ENCODE measurements around the gene GINS1. TPM values are rescaled to one million over a fixed set of nuclear protein-coding genes. Genes with fewer than 3 reads are reported as not detected.
A peak's percentile ranks its signal among the peaks of the same experiment; 100 is the strongest.
"Not testable (repeated sequence)": the region's sequence is repeated elsewhere in the genome, so short reads cannot be mapped to it uniquely, and the experiment has no call there.

The GINS1 gene
- total RNA-seq, 1 donor from 2014 or later: 3.8 TPM

DNA sequence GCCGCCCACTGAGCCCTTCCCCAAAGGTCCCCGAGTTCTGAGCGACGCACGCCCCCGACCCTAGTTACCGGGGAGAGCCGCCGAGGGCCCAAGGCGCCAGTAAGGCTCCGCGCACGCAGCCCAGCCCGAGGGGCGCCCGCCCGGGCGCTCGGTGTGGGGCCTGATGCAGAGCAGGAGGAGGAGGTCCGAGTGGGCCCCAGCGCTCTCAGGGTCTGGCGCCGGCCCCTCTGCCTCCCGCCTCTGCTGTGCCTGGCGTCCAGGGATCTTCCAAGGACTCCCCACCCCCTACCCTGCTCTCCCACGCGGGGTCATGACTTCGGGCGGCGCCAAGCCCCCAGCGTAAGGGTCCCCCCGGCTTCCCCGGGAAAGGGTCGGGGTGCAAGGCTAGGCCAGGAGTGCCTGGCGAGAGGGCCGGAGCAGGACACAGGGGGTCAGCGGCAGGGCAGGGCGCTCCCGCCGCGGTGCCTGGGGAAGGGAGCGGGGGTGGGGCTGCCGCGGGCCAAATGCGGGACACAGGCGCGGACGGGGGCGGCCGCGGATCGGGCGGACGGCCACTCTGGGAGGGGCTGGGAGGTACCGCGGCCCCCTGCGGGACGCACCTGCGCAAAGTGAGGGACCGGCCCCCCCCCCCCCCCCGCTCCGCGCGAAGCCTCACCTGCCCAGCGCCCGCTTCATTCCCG is 17.5 kb upstream of the GINS1 start:
- peak; percentile 47 for DNase-seq

GRCh38 chr20:25390538-25391528 is 16.6 kb upstream of the GINS1 start, which contains the start of gene ABHD12:
ABHD12 (minus strand) TSS chr20:25390835; CDS start chr20:25390703, 132 bp downstream.
- peak; percentile 99 for DNase-seq

DNA sequence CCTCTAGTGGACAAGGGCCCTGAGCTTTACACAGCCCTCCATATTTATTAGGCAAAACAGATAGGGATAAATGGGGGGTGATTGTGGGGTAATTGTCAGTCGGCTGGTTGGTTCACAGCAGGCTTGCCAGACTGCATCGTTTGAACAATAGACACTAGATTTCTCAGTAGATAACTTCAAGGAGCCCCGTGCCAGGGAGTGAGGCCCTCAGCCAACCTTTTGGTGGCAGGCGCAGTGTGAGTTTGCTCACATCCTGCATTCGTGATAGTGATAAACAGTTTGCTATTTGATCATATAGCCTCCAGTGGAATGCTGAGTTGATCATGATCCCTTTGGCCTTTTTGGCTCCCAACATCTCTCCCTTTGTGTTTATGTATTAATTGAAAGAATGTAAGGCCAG is 13.2 kb upstream of the GINS1 start:
- no peak for DNase-seq

GRCh38 chr20:25394996-25395395 is 12.5 kb upstream of the GINS1 start:
- DNase-seq: no peak

- no peak for DNase-seq
Measured at GRCh38 chr20:25397096-25397495, 10.4 kb upstream of the GINS1 start.

DNA sequence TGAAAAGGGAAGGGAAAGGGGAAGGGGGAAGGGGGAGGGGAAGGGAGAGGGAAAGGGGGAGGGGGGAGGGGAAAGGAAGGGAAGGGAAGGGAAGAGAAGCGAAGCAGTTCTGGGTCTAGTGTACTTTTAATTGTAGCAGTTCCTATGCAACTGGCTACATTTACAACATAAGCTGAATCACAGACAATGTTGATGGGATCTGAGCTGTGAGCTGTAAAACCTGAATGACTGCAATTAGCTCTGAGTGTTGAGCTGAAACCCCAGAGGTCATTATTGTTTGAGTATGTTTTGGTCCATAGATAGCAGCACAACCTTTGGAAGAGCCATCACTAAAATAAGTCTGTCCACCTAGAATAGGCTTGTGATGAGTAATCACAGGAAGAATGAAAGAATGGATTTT is 9.7 kb upstream of the GINS1 start:
- no peak for DNase-seq

DNA sequence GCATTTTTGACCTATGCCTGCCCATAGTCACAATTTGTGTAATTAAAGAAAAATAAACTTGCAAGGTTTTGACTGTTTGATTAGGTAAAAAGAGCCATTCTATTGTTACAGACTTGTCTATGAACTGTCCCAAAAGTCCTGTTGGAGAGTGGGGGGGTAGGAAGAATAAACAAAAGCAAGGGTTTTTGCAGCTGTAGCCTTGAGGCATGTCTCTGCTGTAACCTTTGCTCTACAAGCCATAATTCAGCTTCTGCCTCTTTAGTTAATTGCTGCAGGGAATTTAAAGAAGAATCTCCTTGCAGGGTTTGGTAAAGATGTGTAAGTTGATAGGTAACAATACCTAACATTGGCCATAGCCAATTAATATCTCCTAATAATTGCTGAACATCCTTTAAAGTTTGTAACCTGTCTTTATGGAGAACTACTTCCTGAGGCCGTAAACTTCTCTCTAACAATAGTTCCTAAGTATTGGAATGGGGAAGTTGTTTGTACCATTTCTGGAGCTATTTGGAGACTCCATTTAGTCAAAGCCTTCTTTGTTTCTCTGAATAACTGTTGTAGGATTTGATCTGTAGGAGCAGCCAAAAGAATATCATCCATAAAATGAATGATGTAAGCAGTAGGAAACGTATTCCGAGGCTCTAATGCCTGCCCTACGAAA is 9.0 kb upstream of the GINS1 start:
- no peak for DNase-seq

DNA sequence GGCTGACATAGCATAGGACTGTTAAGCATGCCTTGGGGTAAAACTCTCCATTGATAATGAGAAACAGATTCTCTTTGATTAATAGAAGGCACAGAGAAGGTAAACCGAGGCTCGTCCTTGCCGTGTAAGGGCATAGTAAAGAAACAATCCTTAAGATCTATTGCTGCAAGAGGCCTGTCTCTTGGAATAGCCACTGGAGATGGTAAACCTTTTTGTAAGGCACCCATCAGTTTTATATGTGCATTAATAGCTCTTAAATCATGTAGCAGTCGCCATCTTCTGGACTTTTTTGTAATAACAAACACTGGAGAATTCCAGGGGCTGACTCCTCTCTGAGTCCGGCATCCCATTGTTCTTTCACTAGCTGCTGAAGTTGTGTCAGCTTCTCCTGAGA is 8.4 kb upstream of the GINS1 start:
- DNase-seq: peak; percentile 82

- DNase-seq: not testable (repeated sequence)
Measured at GRCh38 chr20:25400291-25400732, 7.2 kb upstream of the GINS1 start.

GRCh38 chr20:25402583-25402982 is 4.9 kb upstream of the GINS1 start:
- DNase-seq: no peak

GRCh38 chr20:25408170-25408547 is 686 bp downstream of the GINS1 start:
- no peak for DNase-seq

GRCh38 chr20:25408890-25409289 is 1.4 kb downstream of the GINS1 start:
- DNase-seq: no peak

- DNase-seq: no peak
Measured at GRCh38 chr20:25418776-25419175, 11.3 kb downstream of the GINS1 start.

DNA sequence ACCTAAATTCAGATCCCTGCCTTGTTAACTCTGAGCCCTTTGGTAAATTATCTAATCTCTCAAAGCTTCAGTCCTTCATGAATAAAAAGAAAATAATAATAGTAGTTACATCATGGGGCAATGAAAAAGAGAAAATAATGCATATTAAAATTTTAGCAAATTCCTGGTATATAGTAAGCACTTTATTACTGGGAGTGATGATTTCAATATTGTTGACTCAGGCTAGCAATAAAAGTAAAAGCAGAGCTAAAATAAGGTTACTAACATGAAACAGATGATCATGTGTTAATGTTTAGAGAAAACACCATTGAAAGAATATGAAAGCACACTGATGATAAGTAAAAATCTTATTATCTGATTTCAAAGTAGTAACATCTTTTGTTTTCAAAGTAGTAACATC is 13.6 kb downstream of the GINS1 start:
- DNase-seq: no peak

DNA sequence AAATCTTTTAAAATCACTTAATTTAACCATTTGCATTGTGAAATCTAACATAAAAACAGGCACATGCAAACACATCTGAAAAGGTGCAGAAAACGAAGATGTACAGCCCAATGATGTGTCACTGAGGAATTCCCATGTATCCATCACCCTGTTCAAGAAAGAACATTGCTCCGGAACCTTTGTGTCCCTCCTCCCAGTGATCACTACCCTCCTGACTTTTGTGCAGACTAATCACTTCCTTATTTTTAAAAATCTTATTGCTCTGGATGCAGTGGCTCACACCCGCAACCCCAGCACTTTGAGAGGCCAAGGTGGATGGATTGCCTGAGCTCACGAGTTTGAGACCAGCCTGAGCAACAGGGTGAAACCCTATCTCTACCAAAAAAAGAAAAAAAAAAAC is 14.6 kb downstream of the GINS1 start:
- DNase-seq: no peak

GRCh38 chr20:25424536-25424935 is 17.1 kb downstream of the GINS1 start:
- DNase-seq: no peak

- peak; percentile 2 for DNase-seq
Measured at GRCh38 chr20:25437153-25437581, 29.7 kb downstream of the GINS1 start.

GRCh38 chr20:25439328-25439727 is 31.9 kb downstream of the GINS1 start:
- no peak for DNase-seq

DNA sequence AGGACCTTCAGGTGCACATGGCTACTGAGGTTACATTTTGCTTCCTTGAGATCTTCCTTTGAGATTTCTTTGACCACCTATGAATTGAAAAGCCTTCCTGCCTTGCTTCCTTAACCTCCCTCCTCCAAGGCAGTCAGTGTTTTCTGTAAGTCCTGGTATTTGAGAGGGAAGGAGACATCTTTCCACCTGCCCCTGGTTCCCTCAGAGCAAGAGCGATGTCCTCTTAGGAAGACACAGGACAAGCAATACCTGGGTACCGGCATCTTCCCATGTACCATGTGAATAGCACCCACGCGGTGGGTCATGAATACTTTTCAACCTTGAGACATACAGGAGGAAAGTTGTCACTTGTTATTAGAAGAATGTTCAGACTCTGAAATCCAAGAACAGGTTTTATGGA is 37.1 kb downstream of the GINS1 start:
- no peak for DNase-seq

DNA sequence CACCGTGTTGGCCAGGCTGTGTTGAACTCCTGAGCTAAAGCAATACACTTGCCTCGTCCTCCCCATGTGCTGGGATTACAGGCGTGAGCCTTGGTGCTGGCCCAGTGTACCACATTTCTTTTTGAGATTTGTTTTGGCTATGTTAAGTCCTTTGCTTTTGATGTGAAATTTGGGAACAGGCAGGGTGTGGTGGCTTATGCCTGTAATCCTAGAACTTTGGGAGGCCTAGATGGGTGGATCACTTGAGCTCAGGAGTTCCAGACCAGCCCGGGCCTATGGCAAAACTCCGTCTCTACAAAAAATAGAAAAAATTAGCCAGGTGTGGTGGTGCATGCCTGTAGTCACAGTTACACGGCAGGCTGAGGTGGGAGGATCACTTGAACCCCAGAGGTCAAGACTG is 40.2 kb downstream of the GINS1 start:
- no peak for DNase-seq

DNA sequence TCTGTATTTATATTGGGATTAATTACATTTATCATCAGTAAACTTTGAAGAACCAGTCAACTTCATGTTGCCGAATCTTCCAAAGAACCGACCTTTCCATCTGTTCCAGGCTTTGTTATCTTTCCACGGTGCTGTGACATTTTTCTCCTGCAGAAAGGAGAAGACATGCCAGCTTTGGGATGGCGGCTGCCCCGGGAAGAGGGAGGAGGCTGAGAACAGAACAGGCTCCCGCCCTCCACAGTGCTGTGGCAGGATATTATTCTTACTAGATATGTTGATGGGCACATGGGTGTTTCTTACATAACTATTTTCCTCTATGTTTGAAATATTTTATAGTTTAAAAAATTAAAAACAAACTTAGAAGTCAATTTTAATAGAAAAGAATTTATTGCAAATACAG is 44.9 kb downstream of the GINS1 start:
- no peak for DNase-seq

DNA sequence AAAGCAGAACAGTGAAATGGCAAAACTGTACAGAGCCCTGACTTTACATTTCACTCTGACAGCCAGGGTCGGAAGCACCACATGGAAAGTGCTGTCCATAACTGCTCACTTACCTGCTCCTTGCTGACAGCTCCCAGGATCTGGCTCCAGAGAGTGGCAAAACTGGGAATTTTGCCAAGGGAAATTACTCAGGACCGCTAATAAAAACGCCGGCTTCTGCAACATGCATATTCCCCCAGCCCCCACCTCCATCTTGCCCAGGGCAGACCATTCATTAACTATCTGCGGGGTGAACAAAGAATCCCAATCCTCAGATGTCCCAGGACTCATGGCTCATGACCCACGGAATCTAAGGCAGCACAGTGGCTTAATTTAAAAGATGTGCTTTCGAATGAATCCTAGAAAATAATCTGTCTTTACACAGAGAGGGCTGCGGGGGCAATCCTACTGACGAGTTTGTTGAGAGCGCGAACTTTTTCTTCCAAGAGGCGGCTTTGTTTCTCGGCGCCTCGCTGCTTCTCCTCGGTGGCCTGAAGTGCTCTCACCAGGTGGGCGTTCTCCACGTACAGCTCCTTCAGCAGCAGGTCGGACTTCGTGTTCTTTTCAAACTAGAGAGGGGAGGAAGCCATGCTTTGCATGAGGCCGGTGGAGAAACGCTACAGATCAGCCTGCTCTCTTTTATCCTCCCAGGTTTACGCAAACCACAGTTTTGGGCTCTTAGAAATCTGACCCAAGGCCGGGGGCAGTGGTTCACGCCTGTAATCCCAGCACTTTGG is 45.8 kb downstream of the GINS1 start:
- DNase-seq: peak; percentile 9

All from tongue (tissue), 2 donors.